NT2/D1 (cell line): Measurements from ENCODE around the gene IGSF23.

ENCODE experiments used
- SUZ12 ChIP-seq: IDR thresholded peaks from 2 replicates; pipeline ENCODE4 v1.6.1; 2011; ENCODE audit not compliant: insufficient read length, insufficient read depth; ENCODE audit errors: extremely low read depth
- YY1 ChIP-seq: IDR thresholded peaks from 2 replicates; pipeline ENCODE4 v1.6.1; 2011; ENCODE audit not compliant: insufficient read length, insufficient read depth
- ZNF274 ChIP-seq: IDR thresholded peaks from 2 replicates; pipeline ENCODE4 v1.6.1; 2011; ENCODE audit warnings: mild to moderate bottlenecking, low read depth, low read length

DNA sequence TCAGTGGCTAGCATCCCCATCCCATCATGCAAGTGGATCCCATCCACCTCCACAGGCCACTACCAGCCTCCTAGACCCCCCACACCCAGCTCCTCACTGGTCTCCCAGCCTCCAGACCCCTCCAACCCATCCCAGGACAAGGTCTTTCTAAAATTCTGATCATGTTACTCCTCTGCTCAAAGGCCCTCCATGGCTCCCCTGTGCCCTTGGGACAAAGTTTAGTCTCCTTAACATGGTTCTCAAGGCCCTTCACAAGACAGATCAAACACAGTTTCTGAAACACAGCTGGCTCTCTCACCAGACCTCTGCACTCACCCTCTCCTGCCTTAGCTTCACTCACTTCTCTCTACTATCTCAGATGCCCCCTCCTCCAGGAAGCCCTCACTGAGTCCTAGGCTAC, 67.2 kb downstream of the IGSF23 start:
- TF ChIP-seq YY1, result no peak
- no peak for TF ChIP-seq ZNF274
- no peak for TF ChIP-seq SUZ12
